Trophoblast cell (in vitro differentiated cells and primary cell): ENCODE results near the gene TCOF1.

ENCODE experiments used
- DNase-seq, 2 donors: peaks; one replicate each; pipeline ENCODE4 v3.0.0-alpha.2; 2016
- H2AFZ ChIP-seq: 2 replicates; pipeline ENCODE4 v1.6.1; 2013; ENCODE audit warnings: low read length, moderate library complexity, mild to moderate bottlenecking; ENCODE audit not compliant: insufficient read depth, poor library complexity
- H2AK5ac ChIP-seq: 2 replicates; pipeline ENCODE4 v1.6.1; 2013; ENCODE audit warnings: mild to moderate bottlenecking, low read length
- H2BK120ac ChIP-seq: 2 replicates; pipeline ENCODE4 v1.6.1; 2013; ENCODE audit warnings: low read length, mild to moderate bottlenecking, moderate library complexity; ENCODE audit not compliant: insufficient read depth, poor library complexity
- H2BK12ac ChIP-seq: 2 replicates; pipeline ENCODE4 v1.6.1; 2013; ENCODE audit warnings: mild to moderate bottlenecking, low read length, moderate library complexity
- H2BK5ac ChIP-seq: 2 replicates; pipeline ENCODE4 v1.6.1; 2013; ENCODE audit warnings: low read length, low read depth, moderate library complexity, mild to moderate bottlenecking; ENCODE audit not compliant: poor library complexity
- H3K14ac ChIP-seq: 2 replicates; pipeline ENCODE4 v1.6.1; 2013; ENCODE audit warnings: mild to moderate bottlenecking, low read length
- H3K18ac ChIP-seq: 2 replicates; pipeline ENCODE4 v1.6.1; 2013; ENCODE audit warnings: mild to moderate bottlenecking, low read length
- H3K23ac ChIP-seq: 2 replicates; pipeline ENCODE4 v1.6.1; 2013; ENCODE audit warnings: low read length
- H3K27ac ChIP-seq: 2 replicates; pipeline ENCODE4 v1.5.1; 2013; ENCODE audit warnings: low read depth, mild to moderate bottlenecking, inconsistent platforms, low read length, moderate library complexity
- H3K27me3 ChIP-seq: 2 replicates; pipeline ENCODE4 v1.6.1; 2013; ENCODE audit warnings: inconsistent platforms, mild to moderate bottlenecking, low read length, moderate library complexity; ENCODE audit not compliant: insufficient read depth
- H3K36me3 ChIP-seq, 2 experiments: 1 replicate in 1 of 2; 2 replicates in 1 of 2; pipeline ENCODE4 v1.6.1; 2013; ENCODE audit warnings: low read length in 2 of 2, mild to moderate bottlenecking in 2 of 2, moderate library complexity in 1 of 2; ENCODE audit not compliant: insufficient read depth in 2 of 2, control insufficient read depth in 1 of 2
- H3K4ac ChIP-seq: 2 replicates; pipeline ENCODE4 v1.6.1; 2013; ENCODE audit warnings: low read depth, mild to moderate bottlenecking, low read length, moderate library complexity
- H3K4me1 ChIP-seq, 2 experiments: 1 replicate in 1 of 2; 2 replicates in 1 of 2; pipeline ENCODE4 v1.6.1; 2013; ENCODE audit warnings: low read length in 2 of 2, mild to moderate bottlenecking in 2 of 2, moderate library complexity in 1 of 2; ENCODE audit not compliant: insufficient read depth in 2 of 2, control insufficient read depth in 1 of 2
- H3K4me2 ChIP-seq: 2 replicates; pipeline ENCODE4 v1.6.1; 2013; ENCODE audit warnings: inconsistent platforms, mild to moderate bottlenecking, low read length, moderate library complexity
- H3K4me3 ChIP-seq: 2 replicates; pipeline ENCODE4 v1.5.1; 2013; ENCODE audit warnings: mild to moderate bottlenecking, low read depth, low read length, inconsistent platforms
- H3K79me1 ChIP-seq: one replicate; pipeline ENCODE4 v1.6.1; 2013; ENCODE audit warnings: low read length
- H3K79me2 ChIP-seq: 2 replicates; pipeline ENCODE4 v1.6.1; 2013; ENCODE audit warnings: low read length, mild to moderate bottlenecking; ENCODE audit not compliant: control insufficient read depth, insufficient read depth, poor library complexity
- H3K9ac ChIP-seq: 2 replicates; pipeline ENCODE4 v1.6.1; 2013; ENCODE audit warnings: mild to moderate bottlenecking, low read length
- H3K9me3 ChIP-seq: 2 replicates; pipeline ENCODE4 v1.6.1; 2013; ENCODE audit warnings: low read depth, mild to moderate bottlenecking, control low read depth, inconsistent platforms, low read length; ENCODE audit not compliant: insufficient read depth
- H4K12ac ChIP-seq: 2 replicates; pipeline ENCODE4 v1.6.1; 2013; ENCODE audit warnings: low read depth, mild to moderate bottlenecking, low read length, moderate library complexity
- H4K8ac ChIP-seq: 2 replicates; pipeline ENCODE4 v1.6.1; 2013; ENCODE audit warnings: low read depth, mild to moderate bottlenecking, low read length, moderate library complexity
- H4K91ac ChIP-seq: one replicate; pipeline ENCODE4 v1.6.1; 2013; ENCODE audit warnings: low read depth, mild to moderate bottlenecking, low read length, moderate library complexity
- WGBS: extraction: QIAGEN DNeasy Blood & Tissue Kit; methylation state at CpG from one replicate; pipeline ENCODE4 v1.1.7; 2013; ENCODE audit warnings: missing lambda C conversion rate; ENCODE audit not compliant: insufficient read length, insufficient coverage; ENCODE audit errors: extremely low coverage; 5-methylcytosine and 5-hydroxymethylcytosine counted together

Gene TCOF1

GRCh38 chr5:150404535-150404934 is 47.0 kb downstream of the TCOF1 start:
- Histone ChIP-seq H2AFZ (no peak overlapping the region), H3K18ac (no peak overlapping the region)
- WGBS = no CpG with 5 or more reads among the region's 10 CpGs

GRCh38 chr5:150404941-150405816 is 47.7 kb downstream of the TCOF1 start:
- Histone ChIP-seq H3K4ac (no peak overlapping the region), H3K9ac (no peak overlapping the region), H3K4me1 (peaks cover 3% of the 10 kb centered on the region in 2 experiments), H3K79me1 (no peaks in the 10 kb centered on the region), H3K18ac (no peak overlapping the region), H2AFZ (no peak overlapping the region), H4K12ac (no peak overlapping the region), H2BK5ac (no peak overlapping the region), H2BK120ac (no peak overlapping the region), H3K23ac (no peak overlapping the region), H3K9me3 (peaks cover 2% of the 10 kb centered on the region), H3K4me2 (no peak overlapping the region), H3K4me3 (no peak overlapping the region), H2BK12ac (no peak overlapping the region), H4K91ac (no peak overlapping the region), H3K27me3 (no peaks in the 10 kb centered on the region), H4K8ac (no peak overlapping the region), H3K27ac (no peak overlapping the region), H3K36me3 (peaks cover 13 to 25% of the 10 kb centered on the region in 2 experiments), H3K14ac (no peak overlapping the region), H2AK5ac (no peak overlapping the region), H3K79me2 (no peaks in the 10 kb centered on the region)
- no CpG with 5 or more reads among the region's 9 CpGs for WGBS
- DNase-seq = no peak

More at GRCh38 chr5:150404535-150404934, 47.0 kb downstream of the TCOF1 start:
- Histone ChIP-seq H3K27me3 (no peaks in the 10 kb centered on the region), H4K12ac (no peak overlapping the region), H3K27ac (no peak overlapping the region), H3K79me2 (no peaks in the 10 kb centered on the region), H3K4ac (no peak overlapping the region), H3K79me1 (no peaks in the 10 kb centered on the region), H4K8ac (no peak overlapping the region), H3K4me1 (no peaks in the 10 kb centered on the region), H2BK5ac (no peak overlapping the region), H3K23ac (no peak overlapping the region), H2BK120ac (no peak overlapping the region), H2AK5ac (no peak overlapping the region), H3K36me3 (peaks cover 20 to 31% of the 10 kb centered on the region in 2 experiments), H3K4me3 (no peak overlapping the region), H3K9ac (no peak overlapping the region), H3K9me3 (peaks cover 2% of the 10 kb centered on the region), H3K4me2 (no peak overlapping the region), H4K91ac (no peak overlapping the region), H2BK12ac (no peak overlapping the region), H3K14ac (no peak overlapping the region)
- no peak for DNase-seq

GRCh38 chr5:150406103-150406722 is 48.7 kb downstream of the TCOF1 start:
- no peak overlapping the region for H3K14ac ChIP-seq
- H3K4ac ChIP-seq = no peak overlapping the region
- no CpG with 5 or more reads among the region's 4 CpGs for WGBS
- H3K27ac ChIP-seq = no peak overlapping the region
- H2BK120ac ChIP-seq = no peak overlapping the region
- H3K4me1 ChIP-seq = peaks cover 3 to 4% of the 10 kb centered on the region in 2 experiments
- no peak overlapping the region for H2BK5ac ChIP-seq
- H3K23ac ChIP-seq = no peak overlapping the region
- H3K4me2 ChIP-seq = no peak overlapping the region
- no peak for DNase-seq
- H3K79me1 ChIP-seq = no peaks in the 10 kb centered on the region
- H2AFZ ChIP-seq = no peak overlapping the region
- H2BK12ac ChIP-seq = no peak overlapping the region
- no peak overlapping the region for H4K91ac ChIP-seq
- no peak overlapping the region for H3K9ac ChIP-seq
- no peak overlapping the region for H4K8ac ChIP-seq
- no peak overlapping the region for H3K4me3 ChIP-seq
- H3K9me3 ChIP-seq = peaks cover 2% of the 10 kb centered on the region
- no peaks in the 10 kb centered on the region for H3K79me2 ChIP-seq
- H2AK5ac ChIP-seq = no peak overlapping the region
- no peak overlapping the region for H4K12ac ChIP-seq
- H3K18ac ChIP-seq = no peak overlapping the region
- peaks cover 7 to 16% of the 10 kb centered on the region in 2 experiments for H3K36me3 ChIP-seq
- no peaks in the 10 kb centered on the region for H3K27me3 ChIP-seq

GRCh38 chr5:150406723-150407095 is 49.2 kb downstream of the TCOF1 start:
- no peak overlapping the region for H2BK5ac ChIP-seq
- peaks cover 3 to 4% of the 10 kb centered on the region in 2 experiments for H3K4me1 ChIP-seq

More at GRCh38 chr5:150406723-150407095, 49.2 kb downstream of the TCOF1 start:
- H4K12ac ChIP-seq = no peak overlapping the region
- no peak overlapping the region for H3K23ac ChIP-seq
- H2BK12ac ChIP-seq = no peak overlapping the region
- H3K4me3 ChIP-seq = no peak overlapping the region
- no peak for DNase-seq
- H3K36me3 ChIP-seq = peaks cover 7 to 13% of the 10 kb centered on the region in 2 experiments
- H2AK5ac ChIP-seq = no peak overlapping the region
- H3K9ac ChIP-seq = no peak overlapping the region
- H3K9me3 ChIP-seq = peaks cover 2% of the 10 kb centered on the region
- no peak overlapping the region for H3K18ac ChIP-seq
- H3K4ac ChIP-seq = no peak overlapping the region
- no peaks in the 10 kb centered on the region for H3K79me1 ChIP-seq
- no peak overlapping the region for H4K91ac ChIP-seq
- no peak overlapping the region for H4K8ac ChIP-seq
- no peak overlapping the region for H2BK120ac ChIP-seq
- no peaks in the 10 kb centered on the region for H3K79me2 ChIP-seq
- H3K27me3 ChIP-seq = no peaks in the 10 kb centered on the region
- no CpG with 5 or more reads among the region's 10 CpGs for WGBS
- H3K27ac ChIP-seq = no peak overlapping the region
- H2AFZ ChIP-seq = no peak overlapping the region
- no peak overlapping the region for H3K14ac ChIP-seq
- no peak overlapping the region for H3K4me2 ChIP-seq
